GM18517 (cell line): Measurements from ENCODE around the gene DZANK1.
"Not testable (repeated sequence)": the region's sequence is repeated elsewhere in the genome, so short reads cannot be mapped to it uniquely, and the experiment has no call there.

Experiments used
- ATAC-seq: cut with Tn5 transposase; IDR thresholded peaks from one replicate; pipeline ENCODE4 v1.9.1; 2021; ENCODE audit warnings: mild to moderate bottlenecking, moderate library complexity; ENCODE audit not compliant: unreplicated experiment

DZANK1 gene

GRCh38 chr20:18466894-18467730 is at the start of gene DZANK1, which contains the start of gene POLR3F:
Gene DZANK1, minus strand, starts transcription at chr20:18467030. Its CDS starts 1,672 bp downstream, at chr20:18465358.
Gene POLR3F, plus strand, starts transcription at chr20:18467390. Its CDS starts 117 bp downstream, at chr20:18467507.
- peak; percentile 96 for ATAC-seq

GRCh38 chr20:18515973-18516372 is 49.1 kb upstream of the DZANK1 start:
- ATAC-seq: no peak

- ATAC-seq: no peak
These were observed 47.3 kb upstream of the DZANK1 start for GRCh38 chr20:18514127-18514526.

GRCh38 chr20:18513208-18513607 is 46.4 kb upstream of the DZANK1 start:
- no peak for ATAC-seq

GRCh38 chr20:18511571-18511970 is 44.7 kb upstream of the DZANK1 start:
- no peak for ATAC-seq

- peak; percentile 95 for ATAC-seq
These were observed 40.7 kb upstream of the DZANK1 start, which contains the start of gene SEC23B for GRCh38 chr20:18507218-18508191. Gene SEC23B, plus strand, starts transcription at chr20:18507940. Its CDS starts 2,896 bp downstream, at chr20:18510836.

- ATAC-seq: no peak
These were observed 39.9 kb upstream of the DZANK1 start for GRCh38 chr20:18506744-18507143.

GRCh38 chr20:18504479-18505060 is 37.7 kb upstream of the DZANK1 start:
- no peak for ATAC-seq

GRCh38 chr20:18501672-18502071 is 34.8 kb upstream of the DZANK1 start:
- not testable (repeated sequence) for ATAC-seq

- ATAC-seq: no peak
These were observed 30.8 kb upstream of the DZANK1 start for GRCh38 chr20:18497603-18498002.

GRCh38 chr20:18496740-18497592 is 30.1 kb upstream of the DZANK1 start, which contains the start of gene RBBP9:
Gene RBBP9, minus strand, starts transcription at chr20:18497225. Its CDS starts 58 bp downstream, at chr20:18497167.
- peak; percentile 95 for ATAC-seq

GRCh38 chr20:18496042-18496441 is 29.2 kb upstream of the DZANK1 start:
- no peak for ATAC-seq

GRCh38 chr20:18488301-18488700 is 21.5 kb upstream of the DZANK1 start:
- ATAC-seq: no peak

GRCh38 chr20:18481596-18481995 is 14.8 kb upstream of the DZANK1 start:
- ATAC-seq: no peak

GRCh38 chr20:18477821-18478220 is 11.0 kb upstream of the DZANK1 start:
- ATAC-seq: no peak

GRCh38 chr20:18477218-18477617 is 10.4 kb upstream of the DZANK1 start:
- ATAC-seq: no peak

- peak; percentile 27 for ATAC-seq
These were observed 296 bp downstream of the DZANK1 start for GRCh38 chr20:18466574-18466893.

GRCh38 chr20:18465536-18466200 is 1.2 kb downstream of the DZANK1 start:
- ATAC-seq: no peak

- no peak for ATAC-seq
These were observed 10.2 kb downstream of the DZANK1 start for GRCh38 chr20:18456600-18456999.
